Fibroblast of the aortic adventitia (primary cell): ENCODE measurements around the gene ZNF672. TPM values are rescaled to one million over a fixed set of nuclear protein-coding genes. Genes with fewer than 3 reads are reported as not detected.

Experiments used
- DNase-seq: peaks from one replicate; pipeline ENCODE4 v3.0.0-alpha.2; 2010; ENCODE audit warnings: low read depth
- H3K4me3 ChIP-seq: 2 replicates; pipeline ENCODE4 v1.5.1; 2011; ENCODE audit warnings: low read depth, mild to moderate bottlenecking, control low read depth, low read length, moderate library complexity
- total RNA-seq: library from RNA; depleted of rRNA; stranded (reverse); fragments of >200 nt; gene quantifications from 2 replicates; pipeline ENCODE4 v1.2.3, GENCODE V29; 2012; ENCODE audit warnings: low replicate concordance
- TF ChIP-seq, protein P1 (sequence below): IDR thresholded peaks from 2 replicates; pipeline ENCODE4 v1.5.1; 2011; ENCODE audit warnings: mild to moderate bottlenecking, low read length, control low read depth, inconsistent platforms; ENCODE audit not compliant: insufficient read depth

The ZNF672 gene
- total RNA-seq, 1 donor, result 12.9 TPM

DNA sequence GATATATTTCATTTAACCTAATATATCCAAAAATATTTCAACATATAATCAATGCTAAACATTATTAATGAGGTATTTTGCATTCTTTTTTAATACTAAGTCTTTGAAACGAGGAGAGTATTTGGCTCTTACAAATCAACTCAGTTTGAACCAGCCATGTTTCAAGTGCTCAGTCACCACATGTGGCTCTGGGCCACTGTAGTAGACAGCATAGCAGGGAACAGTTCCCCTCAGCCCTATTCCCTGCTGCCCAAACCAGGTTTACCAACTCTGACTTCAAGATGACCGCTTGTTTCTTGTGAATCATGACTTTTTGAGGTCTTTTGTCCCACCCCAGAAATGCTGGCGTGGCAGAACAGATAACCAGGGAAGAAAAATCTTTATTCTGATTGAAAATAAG, 5.7 kb downstream of the ZNF672 start:
- TF ChIP-seq, protein P1, sequence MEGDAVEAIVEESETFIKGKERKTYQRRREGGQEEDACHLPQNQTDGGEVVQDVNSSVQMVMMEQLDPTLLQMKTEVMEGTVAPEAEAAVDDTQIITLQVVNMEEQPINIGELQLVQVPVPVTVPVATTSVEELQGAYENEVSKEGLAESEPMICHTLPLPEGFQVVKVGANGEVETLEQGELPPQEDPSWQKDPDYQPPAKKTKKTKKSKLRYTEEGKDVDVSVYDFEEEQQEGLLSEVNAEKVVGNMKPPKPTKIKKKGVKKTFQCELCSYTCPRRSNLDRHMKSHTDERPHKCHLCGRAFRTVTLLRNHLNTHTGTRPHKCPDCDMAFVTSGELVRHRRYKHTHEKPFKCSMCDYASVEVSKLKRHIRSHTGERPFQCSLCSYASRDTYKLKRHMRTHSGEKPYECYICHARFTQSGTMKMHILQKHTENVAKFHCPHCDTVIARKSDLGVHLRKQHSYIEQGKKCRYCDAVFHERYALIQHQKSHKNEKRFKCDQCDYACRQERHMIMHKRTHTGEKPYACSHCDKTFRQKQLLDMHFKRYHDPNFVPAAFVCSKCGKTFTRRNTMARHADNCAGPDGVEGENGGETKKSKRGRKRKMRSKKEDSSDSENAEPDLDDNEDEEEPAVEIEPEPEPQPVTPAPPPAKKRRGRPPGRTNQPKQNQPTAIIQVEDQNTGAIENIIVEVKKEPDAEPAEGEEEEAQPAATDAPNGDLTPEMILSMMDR, result no peak
- no peak for DNase-seq

GRCh38 chr1:248844526-248844925, 6.5 kb downstream of the ZNF672 start:
- no peak for DNase-seq
- no peak overlapping the region for H3K4me3 ChIP-seq
- TF ChIP-seq, protein P1, result no peak

More for the DNA sequence above, 5.7 kb downstream of the ZNF672 start:
- H3K4me3 ChIP-seq, result no peak overlapping the region

DNA sequence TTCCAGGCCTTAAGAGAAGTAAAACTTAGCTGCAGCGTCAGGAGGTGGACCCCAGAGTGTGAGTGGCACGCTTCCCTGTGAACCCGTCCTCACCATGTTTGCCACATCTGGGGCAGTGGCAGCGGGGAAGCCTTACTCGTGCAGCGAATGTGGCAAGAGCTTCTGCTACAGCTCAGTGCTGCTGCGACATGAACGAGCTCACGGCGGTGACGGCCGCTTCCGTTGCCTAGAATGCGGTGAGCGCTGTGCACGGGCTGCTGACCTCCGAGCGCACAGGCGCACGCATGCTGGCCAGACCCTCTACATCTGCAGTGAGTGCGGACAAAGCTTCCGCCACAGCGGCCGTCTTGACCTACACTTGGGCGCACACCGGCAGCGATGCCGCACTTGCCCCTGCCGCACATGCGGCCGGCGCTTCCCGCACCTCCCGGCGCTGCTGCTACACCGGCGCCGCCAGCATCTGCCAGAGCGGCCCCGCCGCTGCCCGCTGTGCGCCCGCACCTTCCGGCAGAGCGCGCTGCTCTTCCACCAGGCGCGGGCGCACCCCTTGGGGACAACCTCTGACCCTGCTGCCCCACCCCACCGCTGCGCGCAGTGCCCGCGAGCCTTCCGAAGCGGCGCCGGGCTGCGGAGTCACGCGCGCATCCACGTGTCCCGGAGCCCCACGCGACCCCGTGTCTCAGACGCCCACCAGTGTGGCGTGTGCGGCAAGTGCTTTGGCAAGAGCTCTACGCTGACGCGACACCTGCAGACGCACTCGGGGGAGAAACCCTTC, 9.3 kb downstream of the ZNF672 start:
- TF ChIP-seq, protein P1, result no peak
- DNase-seq, result no peak
- no peak overlapping the region for H3K4me3 ChIP-seq

GRCh38 chr1:248847956-248848561, 10.0 kb downstream of the ZNF672 start:
- no peak for DNase-seq
- no peak overlapping the region for H3K4me3 ChIP-seq
- TF ChIP-seq, protein P1, result no peak

DNA sequence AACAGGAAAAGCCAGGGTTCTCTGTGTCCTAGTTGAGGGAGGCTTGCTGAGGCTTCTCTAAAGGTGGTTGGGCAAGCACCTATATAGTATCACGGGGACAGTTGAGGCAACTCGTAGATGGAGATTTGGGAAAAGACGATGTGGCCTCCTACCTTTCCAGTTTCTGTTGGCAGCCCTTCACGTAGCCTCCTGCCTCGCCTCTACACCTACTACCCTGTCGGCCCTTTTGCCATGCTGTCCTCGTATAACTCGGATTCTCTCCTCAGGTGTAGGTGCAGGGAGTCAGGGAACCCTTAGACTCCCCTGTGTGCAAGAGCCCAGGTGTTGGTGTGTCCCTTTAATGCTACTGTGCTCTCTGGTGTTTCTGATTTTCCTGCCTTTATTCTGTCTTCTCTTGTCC, 10.6 kb downstream of the ZNF672 start:
- TF ChIP-seq, protein P1, result no peak
- no peak overlapping the region for H3K4me3 ChIP-seq
- no peak for DNase-seq

GRCh38 chr1:248849152-248849551, 11.1 kb downstream of the ZNF672 start:
- DNase-seq, result no peak
- H3K4me3 ChIP-seq, result no peak overlapping the region
- TF ChIP-seq, protein P1, result no peak

- no peak overlapping the region for H3K4me3 ChIP-seq
- TF ChIP-seq, protein P1, result no peak
- DNase-seq, result no peak
These were observed 11.6 kb downstream of the ZNF672 start for GRCh38 chr1:248849637-248850036.
